HL-60 (cell line): ENCODE data around the gene AVPI1.

ENCODE experiments used
- GABPA ChIP-seq: IDR thresholded peaks from 2 replicates; pipeline ENCODE4 v1.6.1; 2012; ENCODE audit warnings: low read depth
- POLR2AphosphoS5 ChIP-seq: IDR thresholded peaks from 2 replicates; pipeline ENCODE4 v1.6.1; 2012; ENCODE audit warnings: low read depth
- SPI1 ChIP-seq: IDR thresholded peaks from 2 replicates; pipeline ENCODE4 v1.6.1; 2012; ENCODE audit warnings: low read depth, mild to moderate bottlenecking, borderline replicate concordance
- TF ChIP-seq, protein P1 (sequence below): IDR thresholded peaks from 2 replicates; pipeline ENCODE4 v1.6.1; 2012; ENCODE audit warnings: low read depth; ENCODE audit not compliant: insufficient replicate concordance
- TF ChIP-seq, protein P2 (sequence below): IDR thresholded peaks from one replicate; pipeline ENCODE4 v1.5.1; 2011; ENCODE audit warnings: low read length, control low read depth, inconsistent platforms; ENCODE audit not compliant: insufficient read depth

DNA sequence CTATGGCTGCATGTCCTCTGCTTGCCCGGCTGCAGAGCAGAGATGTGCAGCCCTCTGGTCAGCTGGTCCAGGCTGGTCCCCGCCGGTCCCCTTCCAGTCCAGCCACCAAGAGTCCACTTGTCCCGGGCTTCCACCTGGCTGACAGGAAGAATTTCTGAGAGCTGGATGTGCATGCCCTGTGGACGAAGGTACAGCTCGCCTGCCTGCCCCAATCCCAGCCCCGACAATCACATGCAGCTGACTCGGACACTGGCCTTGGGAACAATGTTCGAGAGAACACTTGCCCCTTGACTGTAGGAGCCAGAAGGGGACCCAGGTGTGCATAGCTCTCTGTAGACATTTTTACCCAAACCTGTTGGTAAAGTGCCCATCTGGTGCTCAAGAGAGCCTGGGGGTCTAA is 11.8 kb downstream of the AVPI1 start:
- TF ChIP-seq, protein P1, sequence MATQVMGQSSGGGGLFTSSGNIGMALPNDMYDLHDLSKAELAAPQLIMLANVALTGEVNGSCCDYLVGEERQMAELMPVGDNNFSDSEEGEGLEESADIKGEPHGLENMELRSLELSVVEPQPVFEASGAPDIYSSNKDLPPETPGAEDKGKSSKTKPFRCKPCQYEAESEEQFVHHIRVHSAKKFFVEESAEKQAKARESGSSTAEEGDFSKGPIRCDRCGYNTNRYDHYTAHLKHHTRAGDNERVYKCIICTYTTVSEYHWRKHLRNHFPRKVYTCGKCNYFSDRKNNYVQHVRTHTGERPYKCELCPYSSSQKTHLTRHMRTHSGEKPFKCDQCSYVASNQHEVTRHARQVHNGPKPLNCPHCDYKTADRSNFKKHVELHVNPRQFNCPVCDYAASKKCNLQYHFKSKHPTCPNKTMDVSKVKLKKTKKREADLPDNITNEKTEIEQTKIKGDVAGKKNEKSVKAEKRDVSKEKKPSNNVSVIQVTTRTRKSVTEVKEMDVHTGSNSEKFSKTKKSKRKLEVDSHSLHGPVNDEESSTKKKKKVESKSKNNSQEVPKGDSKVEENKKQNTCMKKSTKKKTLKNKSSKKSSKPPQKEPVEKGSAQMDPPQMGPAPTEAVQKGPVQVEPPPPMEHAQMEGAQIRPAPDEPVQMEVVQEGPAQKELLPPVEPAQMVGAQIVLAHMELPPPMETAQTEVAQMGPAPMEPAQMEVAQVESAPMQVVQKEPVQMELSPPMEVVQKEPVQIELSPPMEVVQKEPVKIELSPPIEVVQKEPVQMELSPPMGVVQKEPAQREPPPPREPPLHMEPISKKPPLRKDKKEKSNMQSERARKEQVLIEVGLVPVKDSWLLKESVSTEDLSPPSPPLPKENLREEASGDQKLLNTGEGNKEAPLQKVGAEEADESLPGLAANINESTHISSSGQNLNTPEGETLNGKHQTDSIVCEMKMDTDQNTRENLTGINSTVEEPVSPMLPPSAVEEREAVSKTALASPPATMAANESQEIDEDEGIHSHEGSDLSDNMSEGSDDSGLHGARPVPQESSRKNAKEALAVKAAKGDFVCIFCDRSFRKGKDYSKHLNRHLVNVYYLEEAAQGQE, result no peak
- TF ChIP-seq, protein P2, sequence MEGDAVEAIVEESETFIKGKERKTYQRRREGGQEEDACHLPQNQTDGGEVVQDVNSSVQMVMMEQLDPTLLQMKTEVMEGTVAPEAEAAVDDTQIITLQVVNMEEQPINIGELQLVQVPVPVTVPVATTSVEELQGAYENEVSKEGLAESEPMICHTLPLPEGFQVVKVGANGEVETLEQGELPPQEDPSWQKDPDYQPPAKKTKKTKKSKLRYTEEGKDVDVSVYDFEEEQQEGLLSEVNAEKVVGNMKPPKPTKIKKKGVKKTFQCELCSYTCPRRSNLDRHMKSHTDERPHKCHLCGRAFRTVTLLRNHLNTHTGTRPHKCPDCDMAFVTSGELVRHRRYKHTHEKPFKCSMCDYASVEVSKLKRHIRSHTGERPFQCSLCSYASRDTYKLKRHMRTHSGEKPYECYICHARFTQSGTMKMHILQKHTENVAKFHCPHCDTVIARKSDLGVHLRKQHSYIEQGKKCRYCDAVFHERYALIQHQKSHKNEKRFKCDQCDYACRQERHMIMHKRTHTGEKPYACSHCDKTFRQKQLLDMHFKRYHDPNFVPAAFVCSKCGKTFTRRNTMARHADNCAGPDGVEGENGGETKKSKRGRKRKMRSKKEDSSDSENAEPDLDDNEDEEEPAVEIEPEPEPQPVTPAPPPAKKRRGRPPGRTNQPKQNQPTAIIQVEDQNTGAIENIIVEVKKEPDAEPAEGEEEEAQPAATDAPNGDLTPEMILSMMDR, result no peak
- TF ChIP-seq POLR2AphosphoS5, result no peak
- TF ChIP-seq SPI1, result no peak
- TF ChIP-seq GABPA, result no peak
